Occipital lobe (tissue), 2 donors: Measurements from ENCODE around the gene DACT2. TPM values are rescaled to one million over a fixed set of nuclear protein-coding genes. Genes with fewer than 3 reads are reported as not detected.
"Not testable (repeated sequence)": the region's sequence is repeated elsewhere in the genome, so short reads cannot be mapped to it uniquely, and the experiment has no call there.

Source experiments
- DNase-seq: peaks from one replicate; lab custom pipeline; 2025; lab: John Stamatoyannopoulos, UW
- total RNA-seq: library from RNA; depleted of rRNA; stranded (reverse); fragments of >200 nt; gene quantifications from one replicate; pipeline ENCODE4 v1.2.3, GENCODE V29; 2014

The DACT2 gene
- total RNA-seq, 1 donor from 2014 or later: 0.62 TPM

GRCh38 chr6:168322966-168323365, 3.4 kb upstream of the DACT2 start:
- DNase-seq: no peak

GRCh38 chr6:168320634-168321033, 1.1 kb upstream of the DACT2 start:
- DNase-seq: no peak

- DNase-seq: no peak
Observed at GRCh38 chr6:168318579-168319278, 848 bp downstream of the DACT2 start.

GRCh38 chr6:168318090-168318489, 1.5 kb downstream of the DACT2 start:
- no peak for DNase-seq

- no peak for DNase-seq
Observed at GRCh38 chr6:168315596-168315995, 4.0 kb downstream of the DACT2 start.

- no peak for DNase-seq
Observed at GRCh38 chr6:168314948-168315347, 4.6 kb downstream of the DACT2 start.

- DNase-seq: no peak
Observed at GRCh38 chr6:168314021-168314420, 5.6 kb downstream of the DACT2 start.

GRCh38 chr6:168313431-168314011, 6.1 kb downstream of the DACT2 start:
- no peak for DNase-seq

- not testable (repeated sequence) for DNase-seq
Observed at GRCh38 chr6:168312125-168312507, 7.5 kb downstream of the DACT2 start.

- DNase-seq: no peak
Observed at GRCh38 chr6:168311410-168312124, 8.0 kb downstream of the DACT2 start.

- no peak for DNase-seq
Observed at GRCh38 chr6:168310945-168311344, 8.6 kb downstream of the DACT2 start.

GRCh38 chr6:168310403-168310802, 9.2 kb downstream of the DACT2 start:
- DNase-seq: no peak

- DNase-seq: no peak
Observed at GRCh38 chr6:168309997-168310396, 9.6 kb downstream of the DACT2 start.

- DNase-seq: no peak
Observed at GRCh38 chr6:168309183-168309582, 10.4 kb downstream of the DACT2 start.

GRCh38 chr6:168308390-168309144, 11.0 kb downstream of the DACT2 start:
- DNase-seq: no peak

- DNase-seq: no peak
Observed at GRCh38 chr6:168307695-168308021, 11.9 kb downstream of the DACT2 start.

- DNase-seq: no peak
Observed at GRCh38 chr6:168307015-168307694, 12.4 kb downstream of the DACT2 start.

GRCh38 chr6:168305863-168306262, 13.7 kb downstream of the DACT2 start:
- DNase-seq: no peak

GRCh38 chr6:168305096-168305749, 14.4 kb downstream of the DACT2 start:
- no peak for DNase-seq

GRCh38 chr6:168304752-168305015, 14.9 kb downstream of the DACT2 start:
- no peak for DNase-seq

- DNase-seq: no peak
Observed at GRCh38 chr6:168303982-168304751, 15.4 kb downstream of the DACT2 start.
